ENCODE data around the gene INIP.
A peak's percentile ranks its signal among the peaks of the same experiment; 100 is the strongest.

The INIP gene

GRCh38 chr9:112717661-112718331, at the start of gene INIP:
Gene INIP (minus strand): TSS chr9:112718117. CDS start chr9:112716485, 1,632 bp downstream.
- peak; percentile 90 for DNase-seq (ENCODE audit: low read depth)
- peak within 1 kb of the TSS; percentile 86 for H3K4me3 ChIP-seq (ENCODE audit: low read depth, low read length)
- TF ChIP-seq CTCF (IDR thresholded peaks at IDR 0.05; ENCODE audit: control insufficient read depth, extremely low read depth, insufficient read depth), result peak; percentile 35

- H3K4me3 ChIP-seq (ENCODE audit: low read depth, low read length), result no peak overlapping the region
- no peak for TF ChIP-seq CTCF (IDR thresholded peaks at IDR 0.05; ENCODE audit: control insufficient read depth, extremely low read depth, insufficient read depth)
- no peak for DNase-seq (ENCODE audit: low read depth)
Measured at GRCh38 chr9:112765281-112765680, 47.4 kb upstream of the INIP start.

- H3K4me3 ChIP-seq (ENCODE audit: low read depth, low read length), result no peak overlapping the region
- DNase-seq (ENCODE audit: low read depth), result no peak
- no peak for TF ChIP-seq CTCF (IDR thresholded peaks at IDR 0.05; ENCODE audit: control insufficient read depth, extremely low read depth, insufficient read depth)
Measured at GRCh38 chr9:112764837-112765236, 46.9 kb upstream of the INIP start.

GRCh38 chr9:112764344-112764743, 46.4 kb upstream of the INIP start:
- DNase-seq (ENCODE audit: low read depth), result no peak
- H3K4me3 ChIP-seq (ENCODE audit: low read depth, low read length), result no peak overlapping the region
- TF ChIP-seq CTCF (IDR thresholded peaks at IDR 0.05; ENCODE audit: control insufficient read depth, extremely low read depth, insufficient read depth), result no peak

- TF ChIP-seq CTCF (IDR thresholded peaks at IDR 0.05; ENCODE audit: control insufficient read depth, extremely low read depth, insufficient read depth), result no peak
- DNase-seq (ENCODE audit: low read depth), result no peak
- H3K4me3 ChIP-seq (ENCODE audit: low read depth, low read length), result no peak overlapping the region
Measured at GRCh38 chr9:112762726-112763518, 45.0 kb upstream of the INIP start.

- no peak overlapping the region for H3K4me3 ChIP-seq (ENCODE audit: low read depth, low read length)
- TF ChIP-seq CTCF (IDR thresholded peaks at IDR 0.05; ENCODE audit: control insufficient read depth, extremely low read depth, insufficient read depth), result no peak
- DNase-seq (ENCODE audit: low read depth), result no peak
Measured at GRCh38 chr9:112761912-112762655, 44.2 kb upstream of the INIP start.

Data from LNCaP clone FGC (cell line).